LNCaP clone FGC (cell line): ENCODE results near the gene APOA5.

Experiments
- DNase-seq: peaks from one replicate; pipeline ENCODE4 v3.0.0-alpha.2; 2011; ENCODE audit warnings: low read depth
- H3K4me3 ChIP-seq: 2 replicates; pipeline ENCODE4 v1.5.1; 2011; ENCODE audit warnings: mild to moderate bottlenecking, low read depth, low read length, control low read depth
- TF ChIP-seq, protein P1 (sequence below): IDR thresholded peaks from 2 replicates; pipeline ENCODE4 v1.5.1; 2012; ENCODE audit warnings: mild to moderate bottlenecking; ENCODE audit not compliant: control insufficient read depth, insufficient read depth; ENCODE audit errors: extremely low read depth

APOA5 gene

GRCh38 chr11:116778556-116778955, 13.1 kb downstream of the APOA5 start:
- H3K4me3 ChIP-seq, result no peak overlapping the region
- no peak for DNase-seq
- TF ChIP-seq, protein P1, sequence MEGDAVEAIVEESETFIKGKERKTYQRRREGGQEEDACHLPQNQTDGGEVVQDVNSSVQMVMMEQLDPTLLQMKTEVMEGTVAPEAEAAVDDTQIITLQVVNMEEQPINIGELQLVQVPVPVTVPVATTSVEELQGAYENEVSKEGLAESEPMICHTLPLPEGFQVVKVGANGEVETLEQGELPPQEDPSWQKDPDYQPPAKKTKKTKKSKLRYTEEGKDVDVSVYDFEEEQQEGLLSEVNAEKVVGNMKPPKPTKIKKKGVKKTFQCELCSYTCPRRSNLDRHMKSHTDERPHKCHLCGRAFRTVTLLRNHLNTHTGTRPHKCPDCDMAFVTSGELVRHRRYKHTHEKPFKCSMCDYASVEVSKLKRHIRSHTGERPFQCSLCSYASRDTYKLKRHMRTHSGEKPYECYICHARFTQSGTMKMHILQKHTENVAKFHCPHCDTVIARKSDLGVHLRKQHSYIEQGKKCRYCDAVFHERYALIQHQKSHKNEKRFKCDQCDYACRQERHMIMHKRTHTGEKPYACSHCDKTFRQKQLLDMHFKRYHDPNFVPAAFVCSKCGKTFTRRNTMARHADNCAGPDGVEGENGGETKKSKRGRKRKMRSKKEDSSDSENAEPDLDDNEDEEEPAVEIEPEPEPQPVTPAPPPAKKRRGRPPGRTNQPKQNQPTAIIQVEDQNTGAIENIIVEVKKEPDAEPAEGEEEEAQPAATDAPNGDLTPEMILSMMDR, result no peak

- no peak for DNase-seq
- TF ChIP-seq, protein P1, result no peak
- H3K4me3 ChIP-seq, result no peak overlapping the region
These were observed 14.6 kb downstream of the APOA5 start for GRCh38 chr11:116777056-116777455.

DNA sequence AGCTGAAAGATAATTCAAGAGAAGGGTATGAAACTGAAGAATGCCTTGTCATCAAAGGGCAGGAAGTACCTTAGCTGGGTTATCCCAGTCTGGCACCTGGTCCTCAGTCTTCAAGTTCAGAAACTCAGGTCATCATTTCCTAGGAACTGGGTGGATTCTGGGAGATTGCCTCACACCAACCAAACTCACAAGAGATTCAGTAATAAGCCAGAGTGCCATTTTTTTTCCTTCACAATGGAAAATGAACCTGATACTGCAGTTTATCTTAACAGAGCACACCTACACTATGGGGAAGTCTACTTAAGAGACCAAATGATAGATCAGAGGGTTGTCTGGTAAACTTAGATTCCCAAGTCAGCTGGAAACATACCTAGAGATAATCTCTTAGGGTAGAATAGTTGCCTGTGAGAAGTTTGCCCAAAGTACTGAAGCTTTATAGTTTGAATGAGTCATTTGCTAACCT, 15.1 kb downstream of the APOA5 start:
- no peak for DNase-seq
- no peak overlapping the region for H3K4me3 ChIP-seq
- TF ChIP-seq, protein P1, result no peak

DNA sequence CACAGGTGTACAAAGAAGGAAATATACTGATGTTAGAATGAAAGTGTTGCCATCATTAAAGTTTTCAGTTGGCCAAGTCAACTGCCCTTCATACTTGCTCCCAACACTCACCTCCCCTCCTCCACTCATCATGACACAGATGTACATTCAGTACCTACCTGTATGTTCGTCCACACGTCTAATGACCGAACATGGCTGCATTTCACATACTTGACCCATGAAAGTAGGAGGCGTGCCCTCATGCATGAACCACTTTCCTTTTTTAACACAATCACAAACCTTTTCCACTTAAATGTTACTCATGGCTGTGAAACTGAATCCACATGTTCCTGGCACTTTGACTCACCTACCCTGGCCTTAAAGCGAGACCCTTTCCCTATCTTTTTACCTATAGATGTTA, 15.7 kb downstream of the APOA5 start:
- H3K4me3 ChIP-seq, result no peak overlapping the region
- TF ChIP-seq, protein P1, result no peak
- DNase-seq, result no peak

DNA sequence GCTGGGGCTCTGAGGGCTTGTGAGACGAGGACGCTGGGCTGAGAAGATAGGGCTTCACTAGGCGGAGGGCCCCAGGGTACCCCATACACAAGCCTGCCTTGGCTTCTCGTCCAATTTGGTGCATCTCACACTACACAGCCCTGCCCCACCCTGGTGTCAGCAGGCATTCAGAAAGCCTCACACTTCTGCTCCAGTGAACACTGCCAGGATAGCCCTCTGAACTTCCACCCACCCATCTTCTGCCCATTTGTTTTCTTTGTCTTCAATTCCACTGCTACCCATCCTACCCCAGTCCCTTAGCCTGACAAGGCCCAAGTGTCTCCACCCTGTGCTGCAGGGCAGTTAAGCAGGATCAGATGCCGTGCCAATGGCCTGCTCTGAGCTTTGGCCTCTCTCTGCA, 17.0 kb downstream of the APOA5 start:
- H3K4me3 ChIP-seq, result no peak overlapping the region
- TF ChIP-seq, protein P1, result no peak
- DNase-seq, result no peak

DNA sequence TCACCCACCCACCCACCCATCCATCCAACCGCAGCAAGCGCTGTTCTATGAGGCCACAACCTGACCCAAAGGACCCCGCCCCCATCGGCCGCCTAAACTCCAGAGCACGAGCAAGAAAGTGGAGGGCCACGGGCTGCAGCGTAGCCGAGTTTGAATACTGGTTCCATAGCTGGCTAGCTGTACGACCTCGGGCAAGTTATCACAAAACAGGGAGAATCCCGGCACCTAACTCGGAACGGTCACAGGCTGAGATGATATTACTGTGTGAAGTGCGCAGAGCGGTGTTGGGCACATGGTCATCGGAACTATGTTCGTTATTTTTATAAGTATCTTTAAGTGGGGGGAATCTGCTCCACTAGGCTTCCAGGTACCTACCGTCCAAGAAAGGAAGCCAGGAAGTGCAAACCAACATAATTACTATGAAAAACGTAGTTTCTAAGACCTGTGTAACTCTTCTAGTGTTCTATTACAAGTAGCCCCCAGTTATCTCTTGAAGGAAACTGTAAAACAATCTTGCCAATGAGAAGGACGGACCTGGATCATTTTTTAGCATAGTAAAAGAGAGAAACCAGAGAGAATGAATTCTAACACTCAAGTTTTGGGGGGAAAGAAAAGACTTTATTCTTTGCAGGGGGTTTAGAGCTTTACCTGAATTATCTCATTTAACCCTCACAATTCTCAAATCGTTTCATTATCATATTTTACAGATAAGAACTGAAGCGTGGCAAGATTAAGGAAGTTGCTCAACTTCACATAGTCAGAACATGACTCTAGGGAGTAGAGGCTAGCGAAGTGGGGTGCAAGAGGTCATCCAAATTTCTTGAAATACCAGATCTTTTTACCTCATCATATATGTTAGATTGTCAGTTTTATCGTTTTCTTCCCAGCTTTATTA, 18.2 kb downstream of the APOA5 start:
- no peak for DNase-seq
- peak overlapping the region; percentile 98 for H3K4me3 ChIP-seq
- TF ChIP-seq, protein P1, result no peak
